GM12801 (cell line): ENCODE measurements around the gene MLEC.
A peak's percentile ranks its signal among the peaks of the same experiment; 100 is the strongest.

Source experiments
- TF ChIP-seq, protein P1 (sequence below): IDR thresholded peaks from one replicate; pipeline ENCODE4 v1.5.1; 2011; ENCODE audit warnings: control low read depth; ENCODE audit not compliant: insufficient read length; ENCODE audit errors: extremely low read depth

The MLEC gene

DNA sequence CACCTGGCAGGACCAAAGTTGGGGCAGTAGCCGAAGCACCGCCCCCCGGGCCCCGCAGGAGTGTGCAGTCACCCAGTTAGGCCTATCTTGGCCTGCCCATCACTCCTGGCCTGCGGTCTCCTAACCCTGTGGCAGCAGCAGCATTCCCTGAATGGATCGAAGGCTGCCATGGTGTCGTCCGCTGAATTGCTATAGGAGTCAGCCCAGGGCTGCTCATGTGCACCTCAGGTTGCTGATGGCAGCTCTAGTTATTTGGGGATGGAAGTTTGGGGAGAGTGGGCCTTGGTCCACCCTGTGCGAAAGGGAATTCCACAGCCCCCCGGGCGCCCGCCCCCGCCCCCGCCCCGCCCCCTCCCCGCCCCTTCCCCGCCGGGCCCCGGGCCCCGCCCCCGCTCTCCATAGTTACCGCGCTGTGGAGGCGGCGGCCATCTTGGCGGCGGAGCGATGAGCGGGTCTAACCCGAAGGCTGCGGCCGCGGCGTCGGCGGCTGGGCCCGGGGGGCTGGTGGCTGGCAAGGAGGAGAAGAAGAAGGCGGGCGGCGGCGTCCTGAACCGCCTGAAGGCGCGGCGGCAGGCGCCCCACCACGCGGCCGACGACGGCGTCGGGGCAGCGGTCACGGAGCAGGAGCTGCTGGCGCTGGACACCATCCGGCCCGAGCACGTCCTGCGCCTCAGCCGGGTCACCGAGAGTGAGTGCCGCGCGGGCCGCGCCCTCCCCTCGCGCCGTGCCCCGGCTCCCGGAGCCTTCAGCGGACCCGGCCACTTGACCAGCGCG, 23.3 kb downstream of the MLEC start, which contains the start of gene UNC119B:
UNC119B (plus strand) TSS at position 428 of the 774 bp plus-strand sequence; CDS start at position 445, 17 bp downstream.
- TF ChIP-seq, protein P1, sequence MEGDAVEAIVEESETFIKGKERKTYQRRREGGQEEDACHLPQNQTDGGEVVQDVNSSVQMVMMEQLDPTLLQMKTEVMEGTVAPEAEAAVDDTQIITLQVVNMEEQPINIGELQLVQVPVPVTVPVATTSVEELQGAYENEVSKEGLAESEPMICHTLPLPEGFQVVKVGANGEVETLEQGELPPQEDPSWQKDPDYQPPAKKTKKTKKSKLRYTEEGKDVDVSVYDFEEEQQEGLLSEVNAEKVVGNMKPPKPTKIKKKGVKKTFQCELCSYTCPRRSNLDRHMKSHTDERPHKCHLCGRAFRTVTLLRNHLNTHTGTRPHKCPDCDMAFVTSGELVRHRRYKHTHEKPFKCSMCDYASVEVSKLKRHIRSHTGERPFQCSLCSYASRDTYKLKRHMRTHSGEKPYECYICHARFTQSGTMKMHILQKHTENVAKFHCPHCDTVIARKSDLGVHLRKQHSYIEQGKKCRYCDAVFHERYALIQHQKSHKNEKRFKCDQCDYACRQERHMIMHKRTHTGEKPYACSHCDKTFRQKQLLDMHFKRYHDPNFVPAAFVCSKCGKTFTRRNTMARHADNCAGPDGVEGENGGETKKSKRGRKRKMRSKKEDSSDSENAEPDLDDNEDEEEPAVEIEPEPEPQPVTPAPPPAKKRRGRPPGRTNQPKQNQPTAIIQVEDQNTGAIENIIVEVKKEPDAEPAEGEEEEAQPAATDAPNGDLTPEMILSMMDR: no peak

DNA sequence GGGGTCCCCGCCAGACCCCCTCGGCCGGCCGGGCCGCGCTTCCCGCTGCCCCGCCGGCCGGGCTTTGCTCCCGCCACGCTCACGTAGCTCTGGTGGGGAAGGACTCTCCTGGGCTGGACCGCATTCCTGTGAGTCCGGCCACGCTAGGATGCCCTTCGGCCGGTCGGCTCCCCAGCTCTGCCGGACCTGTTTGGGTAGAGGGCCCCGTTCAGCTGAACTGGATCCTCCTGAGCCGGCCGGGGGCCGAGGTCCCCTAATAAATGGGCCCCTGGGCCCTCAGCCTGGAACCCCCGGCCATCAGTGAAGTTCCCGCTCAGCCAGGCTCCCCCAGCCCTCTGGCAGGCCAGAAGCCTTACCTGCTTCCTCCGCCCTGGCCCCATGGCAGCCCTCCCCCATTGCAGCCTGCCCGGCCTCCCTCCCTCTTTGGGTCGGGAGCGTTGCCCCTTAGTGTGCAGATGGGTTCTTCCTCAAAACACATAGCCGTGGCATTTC, 23.9 kb downstream of the MLEC start:
- TF ChIP-seq, protein P1: no peak

DNA sequence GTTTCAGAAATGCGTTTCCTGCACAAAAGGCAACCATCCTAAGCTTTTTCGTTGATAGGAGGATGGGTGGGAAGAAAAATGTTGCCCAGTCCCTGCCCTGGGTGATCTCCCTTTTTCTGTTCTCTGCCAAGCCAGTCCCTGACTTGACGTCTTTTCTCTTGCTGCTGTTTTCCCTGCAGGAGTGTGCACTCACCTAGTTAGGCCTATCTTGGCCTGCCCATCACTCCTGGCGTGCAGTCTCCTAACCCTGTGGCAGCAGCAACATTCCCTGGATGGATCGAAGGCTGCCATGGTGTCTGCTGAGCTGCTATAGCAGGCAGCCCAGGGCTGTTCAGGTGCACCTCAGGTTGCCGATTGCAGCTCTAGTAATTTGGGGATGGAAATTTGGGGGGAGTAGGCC, 24.5 kb downstream of the MLEC start:
- TF ChIP-seq, protein P1: no peak

DNA sequence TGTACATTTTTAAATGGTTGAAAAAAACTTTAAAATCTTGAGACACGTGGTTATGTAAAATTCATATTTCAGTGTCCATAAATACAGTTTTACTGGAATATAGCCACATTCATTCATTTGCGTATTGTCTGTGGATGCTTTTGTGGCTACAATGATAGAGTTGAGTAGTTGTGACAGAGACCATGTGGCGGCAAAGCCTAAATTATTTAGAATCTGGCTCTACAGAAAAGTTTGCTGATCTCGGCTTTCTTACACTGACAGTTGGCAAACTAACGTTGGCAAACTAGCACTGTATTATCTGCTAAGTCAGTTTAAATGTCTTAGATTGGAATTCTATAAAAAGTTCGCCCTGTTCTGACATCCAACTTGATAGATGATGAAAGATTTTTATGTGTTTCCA, 25.7 kb downstream of the MLEC start:
- TF ChIP-seq, protein P1: no peak

DNA sequence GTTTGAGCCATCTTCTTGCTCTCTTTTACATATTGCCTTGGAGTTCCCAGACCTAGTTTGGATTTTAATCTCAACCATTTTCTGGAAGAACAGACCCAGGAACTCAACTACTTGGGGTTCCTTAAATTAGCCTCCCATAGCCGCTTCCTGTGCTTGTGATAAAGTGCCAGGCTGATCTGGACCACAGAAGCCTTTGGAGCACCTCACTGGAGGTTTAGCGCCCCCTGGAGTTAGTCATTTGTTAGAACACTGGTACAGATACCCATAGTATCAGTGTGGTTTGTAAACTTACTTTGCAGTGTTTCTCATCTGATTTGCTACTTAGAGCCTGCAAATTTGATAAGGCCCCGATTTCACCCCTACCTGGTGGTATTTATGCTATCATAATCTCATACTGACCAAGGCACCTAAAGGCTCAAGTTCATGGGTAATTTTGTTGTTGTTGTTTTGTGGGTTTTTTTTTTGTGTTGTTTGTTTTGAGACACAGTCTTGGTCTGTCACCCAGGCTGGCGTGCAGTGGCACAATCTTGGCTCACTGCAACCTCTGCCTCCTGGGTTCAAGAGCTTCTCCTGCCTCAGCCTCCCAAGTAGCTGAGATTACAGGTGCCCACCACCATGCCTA, 27.0 kb downstream of the MLEC start:
- TF ChIP-seq, protein P1: peak; percentile 23

DNA sequence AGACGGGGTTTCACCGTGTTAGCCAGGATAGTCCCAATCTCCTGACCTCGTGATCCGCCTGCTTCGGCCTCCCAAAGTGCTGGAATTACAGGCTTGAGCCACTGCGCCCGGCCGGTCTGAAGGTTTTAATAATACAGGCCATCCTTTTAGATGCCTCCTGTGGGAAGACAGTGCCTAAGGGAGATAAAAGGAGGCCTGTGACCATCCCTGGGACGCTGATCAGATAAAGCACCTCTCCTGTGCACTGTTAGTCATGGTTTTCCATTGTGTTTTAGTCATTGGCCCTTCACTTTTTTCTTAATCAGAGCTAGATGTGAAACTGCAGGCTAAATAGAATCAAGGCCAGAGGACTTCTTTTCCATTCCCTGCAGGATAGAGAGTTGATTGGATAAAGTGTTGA, 31.1 kb downstream of the MLEC start:
- TF ChIP-seq, protein P1: no peak

DNA sequence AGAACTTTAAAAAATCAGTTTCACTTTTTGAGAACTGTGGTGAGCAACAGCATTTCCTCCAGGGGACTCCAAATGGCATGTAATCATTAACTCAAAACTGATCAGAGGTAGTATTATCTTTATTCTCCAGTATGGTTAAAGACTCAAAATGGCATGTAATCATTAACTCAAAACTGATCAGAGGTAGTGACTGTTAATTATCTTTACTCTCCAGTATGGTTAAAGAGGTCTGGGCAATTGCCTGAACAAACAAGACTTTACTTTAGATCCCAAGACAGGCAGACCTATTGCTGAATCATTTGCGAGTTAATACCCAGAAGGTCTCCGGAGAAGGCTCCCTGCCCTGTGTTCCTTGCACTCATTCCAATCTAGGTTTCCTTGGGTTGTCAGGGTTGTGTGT, 32.1 kb downstream of the MLEC start:
- TF ChIP-seq, protein P1: no peak
